ENCODE data around the gene FCRL1. TPM values are rescaled to one million over a fixed set of nuclear protein-coding genes. Genes with fewer than 3 reads are reported as not detected.

Gene FCRL1
- total and polyA plus RNA-seq, 3 experiments from 2014 or later: 0.54 TPM; not detected in 2

Other genes with a start within 250 kb of the FCRL1 start
- not detected for gene FCRL4, start 222.0 kb downstream of the FCRL1 start, total RNA-seq
- not detected for gene FCRL4, start 222.0 kb downstream of the FCRL1 start, polyA plus RNA-seq
- gene FCRL3, start 119.4 kb downstream of the FCRL1 start, total RNA-seq: 10 to 100 TPM in 1 of 2 experiments, 1 to 10 TPM in 1; 8.5 to 10.5 TPM
- 86.8 TPM for gene FCRL3, start 119.4 kb downstream of the FCRL1 start, polyA plus RNA-seq
- not detected for gene FCRL2, start 43.0 kb downstream of the FCRL1 start, total RNA-seq
- gene FCRL2, start 43.0 kb downstream of the FCRL1 start, polyA plus RNA-seq: not detected
- not detected for gene CD5L, start 21.7 kb upstream of the FCRL1 start, total RNA-seq
- gene CD5L, start 21.7 kb upstream of the FCRL1 start, polyA plus RNA-seq: not detected
- gene KIRREL1, start 173.5 kb upstream of the FCRL1 start, total RNA-seq: under 1 TPM in 1 of 2 experiments, not detected in 1; 0.04 TPM
- not detected for gene KIRREL1, start 173.5 kb upstream of the FCRL1 start, polyA plus RNA-seq

Measured in CD8-positive, alpha-beta memory T cell (primary cell).